G401.6 (cell line): ENCODE results near the gene CISD3.
"Not testable (repeated sequence)": the region's sequence is repeated elsewhere in the genome, so short reads cannot be mapped to it uniquely, and the experiment has no call there.

Experiments used
- FAIRE-seq: peaks from 2 replicates; lab custom pipeline; 2012; peaks lifted over from hg19 to GRCh38; lab: Jason Lieb, UNC

CISD3 gene

GRCh38 chr17:38707678-38708351 is 22.3 kb upstream of the CISD3 start:
- FAIRE-seq: no peak

- FAIRE-seq: no peak
Measured at GRCh38 chr17:38709104-38709820, 20.9 kb upstream of the CISD3 start.

DNA sequence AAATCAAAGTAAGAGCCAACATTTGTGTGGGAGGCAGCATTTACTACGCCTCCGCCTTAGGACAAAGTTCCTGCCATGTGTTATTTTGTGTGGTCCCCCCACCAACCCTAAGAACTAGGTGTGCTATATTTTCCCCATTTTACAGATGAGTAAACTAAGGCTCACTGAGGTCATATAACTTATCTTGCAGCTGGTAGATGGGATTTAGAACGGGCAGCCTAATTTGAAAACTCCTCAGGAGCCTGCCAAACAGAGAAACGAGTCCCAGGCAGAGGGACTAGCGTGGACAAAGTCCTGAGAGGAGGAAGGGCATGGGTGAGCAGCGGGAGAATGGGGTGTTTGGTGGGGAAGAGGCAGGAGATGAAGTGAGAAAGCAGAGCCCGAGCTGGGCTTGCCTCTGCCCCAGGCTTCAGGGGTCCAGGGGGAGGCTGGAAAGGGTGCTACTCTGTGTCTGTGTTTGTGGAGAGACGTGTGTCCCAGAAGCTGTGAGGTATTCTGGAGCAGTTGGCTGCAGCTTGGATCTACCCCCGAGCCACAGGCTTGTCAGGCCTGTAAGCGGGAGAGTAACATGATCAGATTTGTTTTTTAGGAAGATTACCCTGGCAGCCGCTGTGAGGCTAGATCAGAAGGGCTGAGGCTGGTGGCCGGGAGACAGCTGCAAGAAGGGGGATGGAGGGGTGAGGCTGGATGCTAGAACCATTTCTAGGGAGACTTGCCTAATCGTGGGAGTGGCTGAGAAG is 20.1 kb upstream of the CISD3 start:
- FAIRE-seq: no peak

GRCh38 chr17:38710604-38710962 is 19.6 kb upstream of the CISD3 start:
- no peak for FAIRE-seq

DNA sequence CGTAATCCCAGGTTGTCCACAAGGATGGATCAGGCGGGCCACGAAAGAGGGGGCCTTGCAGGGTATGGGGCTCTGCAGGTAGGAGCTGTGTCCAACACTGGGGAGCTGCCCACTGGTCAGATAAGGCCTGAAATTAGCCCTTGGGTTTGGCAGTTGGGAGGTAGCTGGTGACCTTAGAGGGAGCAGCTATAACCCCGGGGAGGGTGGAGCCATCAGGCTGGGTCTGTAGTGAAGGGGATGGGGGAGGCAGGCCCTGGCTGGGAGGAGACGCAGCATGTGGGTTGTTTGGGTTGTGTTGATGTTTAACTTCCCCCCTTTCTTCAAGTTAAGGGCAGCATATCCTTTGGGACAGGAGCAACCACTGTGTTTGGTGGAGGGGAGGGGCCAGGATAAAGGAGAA is 19.2 kb upstream of the CISD3 start:
- no peak for FAIRE-seq

GRCh38 chr17:38711792-38712571 is 18.2 kb upstream of the CISD3 start:
- FAIRE-seq: no peak

GRCh38 chr17:38712593-38712992 is 17.5 kb upstream of the CISD3 start:
- FAIRE-seq: no peak

DNA sequence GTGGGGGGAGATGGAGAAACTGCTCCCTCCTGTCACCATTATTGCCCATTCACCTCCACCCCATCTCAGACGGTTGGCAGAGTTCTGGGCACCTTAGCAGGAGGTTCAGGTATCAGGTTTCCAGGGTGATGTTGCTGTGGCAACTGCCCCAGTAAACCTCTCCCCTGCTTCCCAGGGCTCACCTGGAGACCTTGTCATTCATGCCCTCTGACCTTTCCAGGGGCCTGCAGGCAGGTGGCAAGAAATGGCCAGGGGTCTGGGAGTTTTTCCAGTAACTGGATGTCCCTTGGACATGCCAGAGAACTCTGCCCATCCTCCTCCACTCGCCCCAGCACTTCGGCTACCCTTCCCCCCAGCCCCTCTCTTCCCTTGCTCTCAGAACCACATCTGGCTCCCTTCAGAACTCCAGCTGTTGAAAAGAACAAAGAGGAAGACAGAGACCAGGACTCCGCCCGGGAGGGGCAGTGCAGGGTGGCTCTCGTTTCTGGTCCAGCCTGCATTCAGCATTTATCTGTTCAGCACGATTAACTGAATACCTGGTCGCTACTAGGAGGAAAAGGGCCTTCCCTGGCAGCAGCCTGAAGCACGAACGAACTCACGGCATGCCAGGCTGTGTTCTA is 16.6 kb upstream of the CISD3 start:
- no peak for FAIRE-seq

GRCh38 chr17:38715216-38715943 is 14.8 kb upstream of the CISD3 start:
- no peak for FAIRE-seq

GRCh38 chr17:38716368-38717005 is 13.7 kb upstream of the CISD3 start:
- FAIRE-seq: no peak

DNA sequence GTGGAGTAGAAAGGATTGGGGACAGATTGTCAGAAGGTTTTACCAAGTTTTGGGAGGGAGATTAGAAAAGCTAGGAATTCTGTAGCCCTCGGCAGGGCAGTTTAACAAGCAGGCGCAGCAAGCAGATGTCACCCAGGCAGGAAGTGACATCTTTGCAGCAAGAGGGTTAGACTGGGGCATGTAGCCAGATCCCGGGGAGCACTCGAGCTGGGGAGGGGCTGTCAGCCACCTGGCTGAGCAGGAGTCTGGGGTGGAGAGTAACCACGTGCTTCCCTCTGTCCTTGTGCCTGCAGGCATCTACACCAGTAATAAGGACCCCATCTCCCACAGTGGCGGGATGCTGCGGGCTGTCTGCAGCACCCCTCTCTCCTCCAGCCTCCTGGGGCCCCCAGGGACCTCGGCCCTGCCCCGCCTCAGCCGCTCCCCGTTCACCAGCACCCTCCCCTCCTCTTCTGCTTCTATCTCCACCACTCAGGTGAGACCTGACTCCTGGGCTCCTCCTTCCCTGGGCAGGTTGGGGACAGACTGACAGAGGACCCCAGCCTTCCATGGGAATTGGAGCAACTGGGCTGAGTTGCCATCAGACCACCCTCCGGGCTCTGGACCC is 12.9 kb upstream of the CISD3 start:
- FAIRE-seq: no peak

DNA sequence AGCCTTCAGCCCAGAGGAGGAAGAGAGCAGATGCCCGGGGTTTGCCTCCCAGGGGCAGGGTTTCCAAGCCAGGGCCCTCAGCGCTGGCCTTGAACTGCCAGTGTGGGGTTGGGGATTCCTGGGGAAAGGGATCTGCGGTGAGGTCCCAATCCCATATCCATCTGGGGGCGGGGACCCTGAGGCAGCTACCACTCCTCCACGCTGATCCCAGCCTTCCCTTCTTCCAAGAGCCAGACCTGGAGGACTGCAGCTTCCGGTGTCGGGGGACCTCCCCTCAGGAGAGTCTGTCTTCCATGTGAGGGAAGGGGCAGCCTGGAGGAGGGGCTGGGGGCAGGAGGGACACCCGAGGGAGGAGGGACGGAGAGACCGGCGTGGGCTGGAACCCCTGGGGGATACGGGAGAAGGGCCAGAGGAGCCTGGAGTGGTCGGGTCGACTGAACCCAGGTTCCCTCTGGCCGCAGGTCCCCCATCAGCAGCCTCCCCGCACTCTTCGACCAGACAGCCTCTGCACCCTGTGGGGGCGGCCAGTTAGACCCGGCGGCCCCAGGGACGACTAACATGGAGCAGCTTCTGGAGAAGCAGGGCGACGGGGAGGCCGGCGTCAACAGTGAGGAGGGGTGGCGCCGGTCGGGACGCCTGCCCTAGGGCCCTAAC is 10.7 kb upstream of the CISD3 start:
- FAIRE-seq: no peak

DNA sequence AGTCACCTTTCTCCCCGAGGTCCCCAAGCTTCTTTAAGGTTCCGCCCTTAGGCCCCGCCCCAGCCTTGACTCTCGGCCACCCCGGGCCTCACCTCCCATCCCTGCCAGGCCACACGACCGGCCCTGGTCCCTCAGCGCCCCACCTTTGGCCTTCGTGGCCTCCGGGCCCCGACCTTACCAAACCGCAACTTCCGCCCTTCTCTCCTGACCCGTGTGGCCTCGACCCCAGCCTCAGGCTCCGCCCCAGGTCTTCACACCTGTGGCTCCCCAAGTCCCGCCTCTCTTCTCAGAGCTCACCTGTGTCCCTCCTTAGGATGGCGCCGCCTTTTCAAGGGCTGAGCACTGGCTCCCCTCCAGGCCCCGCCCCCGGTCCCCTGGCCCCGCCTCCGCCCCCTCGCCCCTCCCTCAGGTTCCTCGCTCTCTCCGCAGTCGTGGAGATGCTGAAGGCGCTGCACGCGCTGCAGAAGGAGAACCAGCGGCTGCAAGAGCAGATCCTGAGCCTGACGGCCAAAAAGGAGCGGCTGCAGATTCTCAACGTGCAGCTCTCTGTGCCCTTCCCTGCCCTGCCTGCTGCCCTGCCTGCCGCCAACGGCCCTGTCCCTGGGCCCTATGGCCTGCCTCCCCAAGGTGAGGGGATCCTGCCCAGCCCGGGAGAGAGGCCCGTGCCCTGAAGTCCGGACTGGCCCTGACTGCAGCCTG is 10.0 kb upstream of the CISD3 start:
- FAIRE-seq: no peak

GRCh38 chr17:38720941-38721340 is 9.2 kb upstream of the CISD3 start:
- no peak for FAIRE-seq

DNA sequence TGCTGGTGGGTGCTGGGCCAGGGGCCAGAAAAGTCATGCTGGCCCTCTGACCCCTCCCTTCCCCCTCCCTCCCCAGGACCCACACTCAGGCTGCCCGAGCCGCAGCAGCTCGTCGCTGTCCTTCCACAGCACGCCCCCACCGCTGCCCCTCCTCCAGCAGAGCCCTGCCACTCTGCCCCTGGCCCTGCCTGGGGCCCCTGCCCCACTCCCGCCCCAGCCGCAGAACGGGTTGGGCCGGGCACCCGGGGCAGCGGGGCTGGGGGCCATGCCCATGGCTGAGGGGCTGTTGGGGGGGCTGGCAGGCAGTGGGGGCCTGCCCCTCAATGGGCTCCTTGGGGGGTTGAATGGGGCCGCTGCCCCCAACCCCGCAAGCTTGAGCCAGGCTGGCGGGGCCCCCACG is 8.3 kb upstream of the CISD3 start:
- no peak for FAIRE-seq

- FAIRE-seq: no peak
Measured at GRCh38 chr17:38724337-38724988, 5.7 kb upstream of the CISD3 start.

DNA sequence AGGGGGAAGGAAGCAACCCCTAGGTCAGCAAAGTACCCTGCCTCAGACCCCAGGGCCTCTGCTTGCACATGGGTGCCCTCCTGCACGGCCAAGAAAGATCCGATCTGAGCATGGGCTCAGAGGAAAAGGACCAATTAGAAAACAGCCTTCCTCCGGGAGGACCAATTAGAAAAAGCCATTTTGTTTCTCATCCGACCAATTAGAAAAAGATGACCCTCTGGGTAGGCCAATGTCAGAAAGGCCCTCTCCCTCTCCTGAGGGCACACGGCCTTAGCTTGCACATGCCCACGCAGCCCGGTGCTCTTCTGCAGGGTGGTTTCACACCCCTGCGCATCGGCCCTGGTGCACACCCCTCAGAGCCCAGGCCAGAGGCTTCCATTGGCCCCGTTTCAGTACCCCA is 5.1 kb upstream of the CISD3 start:
- no peak for FAIRE-seq

DNA sequence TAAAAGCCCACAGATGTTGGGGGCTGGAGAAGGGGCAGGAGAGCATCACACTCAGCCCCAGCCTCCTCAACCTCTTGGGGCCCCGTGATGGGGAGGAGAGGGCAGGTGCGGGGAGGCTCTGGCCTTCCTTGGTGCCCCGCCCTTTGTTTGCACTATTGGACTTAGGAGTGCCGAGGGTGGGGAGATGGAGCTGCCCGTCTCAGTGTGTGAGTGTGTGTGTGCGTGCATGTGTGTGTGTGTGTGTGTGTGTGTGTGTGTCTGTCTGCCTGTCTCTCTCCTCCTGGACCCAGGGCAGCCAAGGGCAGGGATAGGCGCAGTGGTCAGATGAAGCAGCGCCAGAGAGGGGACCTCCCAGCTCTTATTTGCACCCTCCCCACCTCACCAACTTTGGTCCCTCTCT is 4.0 kb upstream of the CISD3 start:
- FAIRE-seq: not testable (repeated sequence)

DNA sequence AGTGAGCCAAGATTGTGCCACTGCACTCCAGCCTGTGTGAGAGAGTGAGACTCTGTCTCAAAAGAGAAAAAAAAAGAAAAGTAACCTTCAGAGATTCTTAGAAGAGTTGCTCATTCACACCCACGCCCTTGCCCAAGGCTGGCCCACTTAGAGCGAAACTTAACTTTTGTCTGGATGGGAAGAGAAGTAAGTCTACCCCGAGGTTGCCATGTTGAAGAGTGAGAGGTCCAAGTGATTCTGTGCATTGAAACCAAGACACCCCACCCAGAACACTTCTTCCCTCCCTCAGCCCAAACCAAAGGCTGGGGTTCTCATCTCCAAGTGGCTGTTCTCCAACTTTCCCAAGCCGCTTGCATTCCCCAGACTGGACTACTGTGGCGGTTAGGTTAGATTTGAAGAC is 2.4 kb upstream of the CISD3 start:
- no peak for FAIRE-seq
